HG02840 (cell line): ENCODE measurements around the gene NOC2L.

ENCODE experiments used
- ATAC-seq: cut with Tn5 transposase; IDR thresholded peaks from one replicate; pipeline ENCODE4 v1.9.1; 2021; ENCODE audit warnings: mild to moderate bottlenecking, moderate library complexity, moderate number of reproducible peaks; ENCODE audit not compliant: unreplicated experiment, low FRiP score

Gene NOC2L

DNA sequence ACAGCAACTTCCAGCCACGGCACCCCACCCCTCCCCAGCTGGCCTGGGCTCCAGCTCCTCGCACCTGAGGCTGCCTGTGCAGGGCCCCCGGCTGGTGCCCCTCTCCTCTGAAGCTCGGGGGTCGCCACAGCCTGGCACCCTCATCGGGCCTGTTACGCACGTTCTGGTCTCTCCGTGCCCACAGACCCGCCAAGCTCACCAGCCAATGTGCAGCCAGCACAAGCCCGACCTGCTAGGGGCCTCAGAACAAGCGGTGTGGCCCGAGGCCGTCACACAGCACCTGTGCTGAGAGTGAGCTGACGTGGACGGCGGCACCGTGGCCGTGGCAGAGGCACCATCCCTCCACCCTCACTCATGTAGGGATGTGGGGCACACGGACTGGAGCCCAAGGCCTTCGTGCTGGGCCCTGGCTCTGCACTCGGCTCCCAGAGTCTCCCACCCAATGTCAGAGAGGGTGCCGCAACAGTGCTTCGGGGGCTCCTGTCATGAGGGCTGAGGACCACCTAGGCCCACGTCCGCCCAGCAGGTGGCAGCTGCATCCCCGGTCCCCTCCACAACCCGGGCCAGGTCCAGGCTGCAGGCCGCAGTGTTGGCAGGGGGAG, 39.7 kb downstream of the NOC2L start:
- ATAC-seq = no peak

DNA sequence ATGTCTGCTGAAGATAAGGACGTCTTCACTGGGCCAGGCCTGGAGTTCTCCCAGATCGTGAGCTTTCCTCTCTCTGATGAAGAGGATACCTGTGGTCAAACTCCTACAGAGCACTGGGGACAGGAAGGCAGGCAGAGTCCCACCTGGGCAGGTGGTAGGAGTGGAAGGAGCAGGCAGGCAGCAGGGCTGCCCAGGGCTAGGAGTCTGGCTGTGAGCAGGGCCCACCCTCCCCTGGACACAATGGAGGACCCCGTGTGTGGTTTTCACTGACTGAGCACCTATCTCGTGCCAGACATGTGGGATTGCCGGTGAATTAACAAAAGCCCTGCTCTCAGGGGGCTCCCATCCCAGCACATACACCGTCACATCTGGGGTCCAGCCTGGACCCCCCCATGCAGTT, 40.2 kb downstream of the NOC2L start:
- ATAC-seq = no peak

DNA sequence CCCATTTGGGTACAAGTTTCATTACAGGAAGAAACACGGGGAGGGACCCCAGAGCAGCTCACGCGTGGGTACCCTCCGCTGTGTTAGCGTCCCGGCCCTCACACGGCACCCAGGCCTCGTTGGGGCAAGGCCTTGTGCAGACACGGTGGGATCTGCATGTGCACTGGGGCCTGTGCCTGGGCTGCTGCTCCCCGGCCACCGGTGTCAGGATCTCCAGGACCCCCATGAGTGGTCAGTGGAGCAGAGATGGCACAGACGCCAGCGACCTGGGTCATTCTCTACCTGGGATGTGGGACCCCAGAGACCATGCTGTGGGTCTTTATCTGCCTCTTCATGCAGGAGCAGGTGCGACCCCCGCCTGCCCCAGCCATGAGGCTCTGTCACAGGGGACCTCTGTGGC, 40.7 kb downstream of the NOC2L start:
- ATAC-seq = no peak

DNA sequence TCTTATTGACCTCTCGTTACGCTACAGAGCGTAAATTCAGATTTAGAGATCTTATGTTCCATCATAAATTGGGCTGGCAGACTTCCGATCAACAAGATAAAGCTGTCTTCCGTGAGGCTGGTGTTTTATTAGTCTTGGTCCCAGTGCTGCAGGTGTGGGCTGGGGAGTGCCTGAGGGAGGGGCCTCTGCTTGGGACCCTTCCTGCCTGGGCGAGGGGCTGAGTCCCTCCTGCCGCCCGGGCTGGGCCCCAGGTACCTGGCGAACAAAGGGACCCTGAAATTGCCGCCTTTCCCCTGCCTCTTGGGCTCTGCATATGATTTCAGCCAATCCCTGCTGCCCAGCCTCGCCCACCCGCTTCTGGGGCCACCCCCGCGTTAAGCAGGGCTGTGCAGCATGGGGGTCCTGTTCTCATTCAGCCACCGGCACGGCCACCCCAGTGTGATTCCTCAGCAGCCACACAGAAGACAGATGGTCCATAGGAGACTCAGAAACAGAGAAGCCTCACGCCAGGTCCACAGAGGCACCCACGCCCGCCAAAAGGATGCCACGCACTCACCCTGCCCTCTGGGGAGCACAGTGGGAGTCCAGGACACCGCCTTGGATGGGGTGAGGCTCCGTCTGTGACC, 41.5 kb downstream of the NOC2L start:
- no peak for ATAC-seq

DNA sequence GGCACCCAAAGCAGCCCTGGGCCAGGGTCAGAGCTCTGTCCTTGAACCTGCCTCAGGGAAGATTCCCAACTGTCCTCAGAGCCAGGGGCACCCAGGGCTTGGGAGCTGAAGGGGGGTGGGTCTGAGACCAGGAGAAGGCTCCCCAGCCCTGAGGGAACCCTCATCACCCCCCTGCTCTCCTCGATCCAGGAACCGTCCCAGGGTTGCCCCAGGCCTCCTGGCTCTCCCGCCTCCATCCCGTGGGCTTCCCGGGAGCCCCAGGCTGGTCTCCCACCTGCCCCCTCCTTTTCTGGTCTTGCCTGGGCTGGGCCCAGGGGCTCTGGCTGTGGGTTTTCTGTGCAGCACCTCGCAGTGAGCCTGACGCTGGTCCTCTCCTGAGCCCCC, 42.0 kb downstream of the NOC2L start:
- ATAC-seq = no peak

DNA sequence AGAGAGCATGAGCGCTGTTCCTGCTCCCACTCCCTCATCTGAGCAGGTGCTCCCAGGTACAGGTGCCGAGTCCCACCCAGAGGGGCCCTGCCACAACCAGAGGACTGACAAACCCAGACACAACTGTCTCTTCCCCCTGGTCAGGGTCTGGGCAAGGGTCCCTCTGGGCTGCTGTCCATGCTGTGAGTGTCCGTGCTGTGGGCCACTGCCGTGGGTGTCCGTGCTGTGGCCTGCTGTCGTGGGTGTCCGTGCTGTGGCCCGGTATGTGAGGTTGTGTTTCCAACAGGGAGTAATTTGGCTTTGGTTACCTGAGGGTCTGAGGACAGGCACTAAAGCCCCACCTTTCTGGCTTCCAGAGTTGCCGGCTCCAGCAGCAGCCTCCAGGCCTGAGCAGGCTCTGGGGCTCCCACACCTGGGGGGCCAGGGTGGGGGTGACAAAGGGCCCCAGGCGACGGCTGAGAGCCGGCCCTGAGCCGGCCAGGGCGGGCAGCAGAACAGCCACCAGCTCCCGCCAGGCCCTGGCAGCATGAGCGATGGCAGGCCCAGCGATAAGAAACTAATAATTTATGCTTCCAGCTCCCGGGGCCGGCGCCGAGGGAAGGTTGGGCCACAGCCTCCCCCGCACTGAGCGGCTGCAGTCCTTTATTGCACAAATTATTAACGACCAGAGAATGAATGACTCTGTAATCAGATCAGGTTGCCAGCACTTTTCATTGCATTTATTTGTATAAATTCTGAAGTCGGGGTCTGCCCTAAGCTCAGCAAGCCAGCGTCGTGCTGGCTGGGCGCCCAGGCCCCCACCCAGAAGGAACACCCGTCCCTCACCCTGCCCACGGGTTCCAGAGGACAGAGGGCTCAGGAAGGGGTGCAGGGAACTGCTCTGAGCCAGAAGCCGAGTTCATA, 42.6 kb downstream of the NOC2L start:
- no peak for ATAC-seq

DNA sequence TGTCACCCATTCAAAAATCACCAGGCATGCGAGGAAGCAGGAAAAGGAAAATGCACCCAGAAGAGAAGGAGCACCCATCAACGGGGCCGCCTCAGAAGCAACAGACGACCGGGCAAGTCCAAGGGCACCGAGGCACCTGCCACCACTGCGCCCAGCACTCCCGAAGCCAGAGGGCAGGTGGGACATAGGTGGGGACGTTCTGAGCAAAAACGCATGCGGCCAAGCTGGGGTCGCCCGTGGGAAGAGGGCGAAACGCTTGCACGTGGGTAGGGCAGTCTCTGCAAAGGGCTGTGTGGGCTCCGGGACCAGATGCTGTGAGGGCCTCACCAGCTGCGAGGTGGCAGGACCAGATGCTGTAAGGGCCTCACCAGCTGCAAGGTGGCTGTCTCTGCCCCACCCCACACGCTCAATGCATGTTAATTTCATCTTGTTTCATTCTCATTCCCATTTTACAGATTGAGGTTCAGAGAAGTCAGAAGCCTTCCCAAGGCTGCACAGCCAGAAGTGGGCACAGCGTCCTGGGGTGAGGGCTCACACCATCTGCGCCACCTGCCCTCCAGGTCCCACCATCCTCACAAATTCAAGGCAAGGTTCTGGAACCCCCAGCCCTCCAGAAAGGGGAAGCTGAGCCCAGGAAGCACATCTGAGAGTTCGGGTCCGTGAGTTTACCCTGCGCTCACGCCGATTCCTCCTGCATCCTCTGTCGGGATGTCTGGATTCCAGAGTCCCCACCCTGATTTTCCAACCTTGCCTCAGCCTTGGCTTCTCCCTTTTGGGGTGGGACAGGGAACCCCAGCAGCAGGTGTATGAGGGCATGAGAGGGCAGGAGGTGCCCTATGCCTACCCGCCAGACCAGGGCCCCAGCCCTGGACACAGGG, 43.5 kb downstream of the NOC2L start:
- no peak for ATAC-seq

DNA sequence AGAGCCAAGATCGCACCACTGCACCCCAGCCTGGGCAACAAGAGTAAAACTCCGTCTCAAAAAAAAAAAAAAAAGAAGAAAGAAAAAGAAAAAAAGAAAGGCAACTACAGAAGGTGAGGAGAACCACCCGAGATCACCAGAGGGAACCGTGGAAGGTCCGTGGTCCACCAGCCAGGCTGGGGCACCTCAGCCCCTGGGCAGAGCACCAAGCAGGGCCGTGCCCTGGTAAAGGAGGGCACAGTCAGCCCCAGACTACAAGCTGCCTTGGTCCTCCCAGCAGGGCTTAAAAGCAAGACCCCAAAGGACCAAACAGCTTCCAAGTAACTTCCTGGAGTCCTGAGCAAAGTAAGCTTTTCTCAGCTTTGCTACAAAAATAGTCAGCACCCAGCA, 44.2 kb downstream of the NOC2L start:
- ATAC-seq = no peak

DNA sequence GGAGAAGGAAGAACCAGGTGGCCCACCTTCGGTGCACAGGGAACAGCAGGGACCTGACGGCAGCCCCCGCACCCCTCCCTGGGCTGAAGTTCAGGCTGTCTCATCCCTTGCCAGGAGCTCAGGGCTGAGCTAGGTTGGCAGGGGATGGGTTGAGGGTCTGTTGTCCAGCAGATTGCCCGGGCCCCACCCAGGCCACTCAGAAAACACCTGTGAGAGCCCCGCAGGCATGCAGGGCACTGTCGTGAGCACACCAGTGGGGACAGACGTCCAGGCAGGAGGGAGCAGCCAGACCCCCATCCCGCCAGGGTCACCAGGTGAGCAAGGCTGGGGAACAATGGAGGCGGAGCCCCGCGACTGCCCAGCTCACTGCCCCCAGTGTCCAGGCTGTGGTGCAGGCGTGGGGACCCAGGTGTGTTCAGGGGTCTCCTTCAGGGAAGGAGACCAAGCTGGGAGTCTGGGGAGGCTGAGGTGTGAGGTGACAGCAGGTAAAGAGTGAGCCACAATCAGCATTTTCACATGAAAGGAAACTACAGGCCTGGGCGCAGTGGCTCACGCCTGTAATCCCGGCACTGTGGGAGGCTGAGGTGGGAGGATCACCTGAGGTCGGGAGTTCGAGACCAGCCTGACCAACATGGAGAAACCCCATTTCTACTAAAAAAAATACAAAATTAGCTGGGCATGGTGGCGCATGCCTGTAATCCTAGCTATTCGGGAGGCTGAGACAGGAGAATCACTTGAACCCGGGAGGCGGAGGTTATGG, 44.7 kb downstream of the NOC2L start:
- no peak for ATAC-seq

DNA sequence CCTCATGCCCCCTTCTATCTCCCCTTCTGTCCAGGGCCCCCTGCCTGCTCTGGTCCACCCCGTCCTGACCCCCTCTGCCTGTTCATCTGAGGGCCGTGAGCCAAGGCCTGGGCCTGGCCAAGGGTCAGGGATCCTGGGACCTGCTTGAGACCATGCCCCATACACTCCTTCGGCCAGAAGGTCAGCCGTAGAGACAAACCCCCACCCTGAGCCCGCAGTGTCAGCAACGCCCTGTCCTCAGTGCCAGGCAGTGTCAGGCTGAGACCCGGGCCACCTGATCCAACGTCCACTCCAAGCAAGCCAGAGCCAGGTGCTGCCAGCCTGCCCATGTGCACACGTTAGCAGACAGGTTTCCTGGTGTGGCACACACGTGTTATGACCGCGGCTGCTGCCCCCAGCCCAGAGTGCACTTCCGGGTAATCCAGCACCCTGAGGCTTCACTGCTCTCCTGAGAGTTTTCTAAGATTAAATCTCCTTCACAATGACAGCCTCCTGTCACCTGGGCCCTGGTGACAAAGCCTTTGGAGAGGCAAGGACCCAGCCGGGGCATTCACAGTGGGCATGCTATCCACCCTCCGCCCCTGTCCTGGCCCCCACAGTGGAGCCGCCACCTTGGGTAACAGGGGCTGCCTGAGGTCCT, 45.4 kb downstream of the NOC2L start:
- ATAC-seq = no peak

DNA sequence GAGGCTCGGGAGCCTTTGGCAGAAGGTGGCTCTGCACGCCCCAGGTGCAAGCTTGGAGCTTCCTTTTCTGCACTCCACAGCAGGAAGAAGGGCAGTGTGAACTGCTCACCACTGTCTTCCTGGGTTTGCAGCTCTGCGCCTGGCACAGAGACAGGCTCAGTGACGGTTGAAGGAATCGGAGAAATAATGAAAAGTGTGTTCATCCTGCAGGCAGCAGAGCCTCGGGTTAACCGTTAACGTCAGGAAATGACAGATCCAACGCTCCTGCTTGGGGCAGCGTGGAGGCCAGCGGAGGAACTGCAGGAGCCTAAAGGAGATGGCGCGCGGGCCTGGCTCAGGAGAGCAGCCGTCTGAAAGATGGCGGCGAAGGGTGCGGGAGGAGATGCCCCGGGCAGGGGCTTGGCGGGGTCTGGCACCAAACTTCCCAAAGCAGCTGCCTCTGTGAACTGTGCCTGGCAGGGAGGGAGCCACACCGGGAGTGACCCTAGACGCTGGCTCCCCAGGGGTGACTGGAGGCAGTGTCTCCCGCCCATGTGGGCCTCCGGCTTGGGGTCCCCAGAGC, 46.2 kb downstream of the NOC2L start:
- no peak for ATAC-seq

DNA sequence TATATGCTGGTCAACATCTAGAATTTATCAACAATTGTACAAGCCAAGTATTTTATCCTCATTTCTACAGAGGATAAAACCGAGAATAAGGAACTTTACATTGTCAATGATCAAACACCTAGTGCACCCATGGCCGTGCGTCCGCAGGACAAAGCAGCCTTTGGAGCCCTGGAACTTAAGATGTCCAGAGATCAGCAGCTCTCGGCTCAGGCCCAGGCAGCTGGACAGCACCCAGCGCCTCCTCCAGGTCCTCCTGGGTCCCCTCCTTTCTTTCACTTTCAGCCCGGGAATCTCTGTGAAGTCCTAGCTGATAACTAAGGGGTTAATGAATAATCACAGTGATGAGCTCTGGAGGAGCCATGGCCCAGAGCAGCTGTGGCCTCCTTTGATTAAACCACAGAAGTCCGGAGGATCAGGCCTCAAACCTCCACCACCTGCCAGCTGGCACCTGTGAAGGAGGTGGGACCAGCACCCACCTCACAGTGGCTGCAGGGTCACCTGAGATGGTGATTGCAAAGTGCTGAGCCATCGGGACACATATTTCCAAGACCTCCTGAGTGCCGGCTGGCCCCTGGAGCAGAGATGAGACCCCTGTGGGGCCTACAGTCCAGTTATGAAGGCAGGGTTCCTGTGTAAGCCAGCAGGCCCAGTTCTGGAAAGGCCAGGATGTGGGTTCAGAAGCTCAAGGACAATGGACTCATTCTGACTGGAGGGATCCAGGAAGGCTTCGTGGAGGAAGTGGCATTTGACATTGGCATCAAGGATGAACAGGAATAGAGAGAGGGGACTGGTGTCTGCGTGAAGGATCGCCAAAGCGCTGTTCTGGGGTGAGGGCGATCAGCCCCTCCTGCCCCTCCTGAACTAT, 46.9 kb downstream of the NOC2L start:
- ATAC-seq = no peak

DNA sequence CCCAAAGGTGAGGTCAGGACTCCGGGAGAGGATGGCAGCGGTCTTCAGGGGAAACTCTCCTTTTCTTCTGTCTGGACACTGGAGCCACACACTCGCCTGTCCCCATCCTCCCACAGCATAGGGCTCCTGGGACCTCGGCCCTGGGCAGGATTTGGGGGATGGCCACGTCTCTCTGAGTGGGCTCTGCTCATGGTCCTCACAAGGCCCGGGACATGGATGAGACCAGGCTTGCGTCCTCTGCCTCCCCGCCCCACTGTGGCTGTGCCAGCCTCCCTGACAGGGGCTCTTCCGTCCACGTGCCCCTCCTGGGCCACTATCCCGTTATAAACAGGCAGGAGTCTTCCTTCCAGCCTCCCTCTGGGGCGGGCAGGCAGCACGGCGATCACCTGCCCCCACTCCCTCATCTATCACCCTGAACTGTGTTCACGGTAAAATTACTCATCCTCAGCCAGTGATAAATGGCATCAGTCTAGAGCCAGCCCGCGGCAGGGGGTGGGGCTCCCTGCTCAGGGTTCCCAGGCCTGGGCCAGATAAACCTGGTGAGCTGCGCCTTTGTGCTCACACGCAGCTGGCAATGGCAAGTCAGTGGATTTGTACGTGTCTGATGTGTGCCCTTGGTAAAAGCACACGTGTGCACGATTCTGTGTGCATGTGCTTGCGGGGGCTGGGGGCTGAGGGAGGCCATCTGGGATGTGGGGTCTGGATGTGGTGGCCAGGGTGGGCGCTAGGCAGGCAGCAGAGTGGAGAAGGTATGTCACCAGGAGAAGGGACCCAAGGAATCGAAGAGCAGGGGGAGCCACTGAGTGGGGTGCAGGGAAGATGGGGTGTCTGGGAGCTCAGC, 48.0 kb downstream of the NOC2L start:
- ATAC-seq = no peak

DNA sequence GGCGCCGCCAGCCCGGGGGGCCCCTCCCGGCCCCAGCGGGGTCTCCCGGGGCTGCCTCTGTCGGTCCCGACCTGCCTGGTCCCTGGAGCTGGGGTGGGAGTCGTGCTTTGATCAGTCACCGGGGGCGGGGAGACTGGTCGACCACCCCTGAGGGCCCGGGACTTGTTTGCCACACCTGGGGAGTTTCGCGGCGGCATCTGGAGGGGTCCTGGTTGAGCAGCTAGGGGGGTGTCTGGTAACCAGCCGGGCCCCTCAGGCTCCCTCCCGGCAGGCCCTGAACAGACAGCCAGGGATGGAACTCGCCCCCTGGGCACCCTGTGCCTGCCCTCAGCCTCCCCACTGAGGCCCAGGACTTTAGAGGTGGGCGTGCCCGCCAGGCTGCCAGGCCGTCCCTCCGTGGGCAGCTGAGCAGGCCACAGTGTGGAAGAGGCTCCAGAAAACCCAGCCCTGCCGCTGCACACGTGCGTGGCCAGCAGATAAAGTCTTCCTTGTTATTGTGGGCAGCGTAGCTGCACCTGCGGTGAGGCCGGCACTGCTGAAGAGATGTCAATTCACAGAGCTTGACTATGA, 48.7 kb downstream of the NOC2L start:
- no peak for ATAC-seq

DNA sequence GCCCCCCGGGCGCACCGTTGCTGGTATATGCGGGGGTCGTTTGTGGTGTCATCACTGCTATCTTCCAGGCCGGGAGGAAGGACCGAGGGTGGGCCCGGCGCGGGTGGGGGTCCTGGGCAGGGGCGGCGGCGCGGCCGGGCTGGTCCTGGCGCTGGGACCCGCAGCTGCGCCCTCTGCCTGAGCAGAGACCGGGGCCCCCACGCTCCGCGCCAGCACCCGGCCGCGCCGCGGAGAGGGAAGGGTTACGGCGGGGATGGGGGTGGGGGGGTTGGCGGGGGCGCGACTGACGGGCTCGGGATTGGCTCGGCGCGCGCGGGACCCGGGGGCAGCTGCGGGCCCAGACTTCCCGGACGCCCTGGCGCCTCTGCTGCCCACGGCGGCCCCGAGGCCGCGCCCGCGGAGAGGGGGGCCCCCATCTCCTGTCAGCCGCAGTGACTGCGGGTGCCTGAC, 49.2 kb downstream of the NOC2L start:
- no peak for ATAC-seq

DNA sequence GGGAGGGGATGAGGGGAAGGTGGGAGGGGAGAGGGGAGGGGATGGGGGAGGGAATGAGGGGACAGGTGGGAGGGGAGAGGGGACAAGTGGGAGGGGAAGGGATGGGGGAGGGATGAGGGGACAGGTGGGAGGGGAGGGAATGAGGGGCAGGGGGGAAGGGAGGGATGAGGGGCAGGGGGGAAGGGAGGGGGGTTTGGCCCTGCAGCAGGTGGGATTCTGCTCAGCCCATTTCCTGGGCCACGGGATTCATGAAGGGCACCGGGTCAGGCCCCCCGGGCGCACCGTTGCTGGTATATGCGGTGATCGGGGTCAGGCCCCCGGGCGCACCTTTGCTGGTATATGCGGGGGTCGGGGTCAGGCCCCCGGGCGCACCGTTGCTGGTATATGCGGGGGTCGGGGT, 50.4 kb downstream of the NOC2L start:
- ATAC-seq = no peak
